ENCODE results near the gene RASA1.
A peak's percentile ranks its signal among the peaks of the same experiment; 100 is the strongest.
"Not testable (repeated sequence)": the region's sequence is repeated elsewhere in the genome, so short reads cannot be mapped to it uniquely, and the experiment has no call there.

The RASA1 gene

DNA sequence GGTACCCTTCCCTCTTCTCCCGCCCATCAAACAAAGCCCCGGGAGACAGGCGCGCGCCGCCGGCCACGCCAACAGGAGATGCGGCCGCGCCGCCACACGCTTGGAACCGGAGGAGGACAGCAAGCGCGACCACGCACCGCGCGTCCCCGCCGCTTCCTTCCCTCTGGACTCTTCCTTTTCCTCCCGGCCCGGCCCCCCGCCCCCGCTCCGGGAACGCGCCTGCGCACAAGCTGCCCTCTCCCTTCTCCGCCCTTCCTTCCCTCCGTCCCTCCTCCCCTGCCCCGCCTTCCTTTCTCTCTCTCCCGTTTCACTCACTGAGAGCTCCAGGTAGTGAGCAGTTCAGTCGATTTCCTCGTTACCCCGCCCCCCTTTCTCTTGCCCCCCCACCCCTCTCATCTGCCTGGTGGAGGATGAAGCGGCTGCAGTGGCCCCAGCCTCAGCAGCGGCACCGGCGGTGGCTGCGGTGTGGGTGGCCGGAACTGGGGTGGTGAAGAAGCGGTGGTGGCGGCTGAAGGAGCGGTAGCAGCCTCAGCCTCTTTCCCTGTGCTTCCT is at the start of gene RASA1:
TSS of gene RASA1 (plus strand) at position 310 of the 552 bp plus-strand sequence. CDS start 569 bp downstream, outside the sequence.
- peak; percentile 30 to 97 (median 91) for DNase-seq

DNA sequence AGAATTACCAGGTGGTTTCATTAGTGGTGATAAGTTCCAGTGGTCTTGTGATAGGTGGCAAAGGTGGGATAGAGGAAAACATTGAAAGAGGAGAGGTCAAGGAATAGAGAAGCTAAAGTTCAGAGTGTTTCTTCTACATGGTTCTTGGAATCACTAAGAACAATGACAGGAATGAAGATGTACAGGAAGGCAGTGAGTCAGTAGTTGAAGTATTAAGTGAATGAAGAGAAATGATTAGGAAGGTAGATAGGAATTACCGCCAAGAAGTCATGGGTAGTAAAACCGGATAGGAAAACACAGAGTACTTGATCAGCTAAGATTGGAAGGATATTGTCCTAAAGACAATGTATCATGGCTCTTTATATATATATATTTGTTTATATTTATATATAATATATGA is 37.9 kb upstream of the RASA1 start:
- no peak for DNase-seq

DNA sequence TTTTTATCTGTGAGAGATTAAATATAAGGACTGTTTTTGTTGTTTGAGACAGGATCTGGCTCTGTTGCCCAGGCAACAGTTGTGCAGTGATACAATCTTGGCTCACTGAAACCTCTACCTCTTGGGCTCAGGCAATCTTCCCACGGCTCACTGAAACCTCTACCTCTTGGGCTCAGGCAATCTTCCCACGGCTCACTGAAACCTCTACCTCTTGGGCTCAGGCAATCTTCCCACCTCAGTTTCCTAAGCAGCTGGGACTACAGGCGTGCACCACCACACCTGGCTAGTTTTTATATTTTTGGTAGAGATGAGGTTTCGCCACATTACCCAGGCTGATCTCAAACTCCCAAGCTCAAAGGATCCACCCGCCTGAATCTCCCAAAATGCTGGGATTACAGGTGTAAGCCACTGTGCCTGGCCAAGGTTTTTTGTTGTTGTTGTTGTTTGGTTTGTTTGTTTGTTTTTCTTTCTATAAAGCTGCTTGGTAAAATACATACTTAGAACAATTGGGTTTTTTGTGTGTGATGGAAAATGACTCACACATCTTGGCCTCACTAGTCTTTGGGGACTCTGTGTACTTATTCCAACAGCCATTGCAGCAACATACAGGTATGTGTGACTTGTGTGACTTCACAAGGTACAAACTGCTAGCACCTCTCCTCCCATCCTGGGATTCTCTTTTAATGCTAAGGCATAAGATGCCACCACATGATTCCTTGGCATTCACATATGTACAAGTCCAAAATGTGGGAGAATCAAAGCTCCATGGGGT is 36.5 kb upstream of the RASA1 start:
- DNase-seq, result no peak

- no peak for DNase-seq
These were observed 34.5 kb upstream of the RASA1 start for GRCh38 chr5:87233143-87233542.

- no peak for DNase-seq
These were observed 26.1 kb upstream of the RASA1 start for GRCh38 chr5:87241555-87241954.

DNA sequence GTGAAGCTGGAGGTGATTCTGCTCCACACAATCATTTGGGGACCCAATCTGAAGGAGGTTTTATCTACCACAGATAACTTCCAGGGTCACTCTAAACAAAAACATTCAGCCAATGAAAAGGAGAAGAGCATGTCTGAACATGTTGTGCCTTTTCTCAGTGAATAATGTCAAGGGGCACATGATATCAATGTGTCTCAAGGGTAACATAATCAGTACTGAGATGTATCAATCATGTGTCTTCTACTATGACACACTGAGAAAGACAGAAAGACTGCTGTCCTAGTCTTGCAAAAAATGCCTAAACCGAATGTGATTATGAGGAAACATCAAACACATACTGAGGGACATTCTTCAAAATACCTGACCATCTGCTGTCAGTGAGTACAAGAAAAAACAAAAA is 25.4 kb upstream of the RASA1 start:
- no peak for DNase-seq

DNA sequence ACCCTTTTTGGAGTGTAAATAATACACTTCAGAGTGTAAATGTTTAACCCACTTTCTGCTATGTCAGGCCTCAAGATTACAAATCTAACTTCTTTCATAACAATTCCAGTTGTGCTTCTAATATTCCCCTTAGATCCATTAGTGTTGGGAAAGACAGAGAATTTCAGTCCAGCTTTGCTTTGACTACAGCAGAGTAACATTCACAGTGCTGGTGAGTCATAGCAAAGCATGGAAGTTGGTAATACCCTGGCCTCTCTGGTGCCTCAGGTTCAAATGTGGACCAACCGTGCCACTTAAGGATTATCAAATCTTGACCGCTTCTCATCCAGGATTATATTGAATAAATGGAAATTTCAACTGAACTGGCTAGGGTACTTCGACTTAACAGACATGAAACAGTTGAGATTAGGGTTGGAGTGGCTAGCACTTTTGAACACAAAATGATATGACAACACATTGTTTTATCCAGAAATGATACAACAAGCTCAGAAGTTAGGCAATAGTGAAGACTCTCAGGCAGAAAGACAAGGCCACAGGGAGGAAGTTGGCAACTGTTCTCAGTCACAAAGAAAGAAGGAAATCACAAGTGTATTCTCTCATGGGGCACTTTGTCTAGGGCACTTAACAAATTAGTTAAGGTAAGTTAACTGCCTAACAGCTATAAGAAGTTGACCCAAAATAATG is 24.4 kb upstream of the RASA1 start:
- DNase-seq, result no peak

DNA sequence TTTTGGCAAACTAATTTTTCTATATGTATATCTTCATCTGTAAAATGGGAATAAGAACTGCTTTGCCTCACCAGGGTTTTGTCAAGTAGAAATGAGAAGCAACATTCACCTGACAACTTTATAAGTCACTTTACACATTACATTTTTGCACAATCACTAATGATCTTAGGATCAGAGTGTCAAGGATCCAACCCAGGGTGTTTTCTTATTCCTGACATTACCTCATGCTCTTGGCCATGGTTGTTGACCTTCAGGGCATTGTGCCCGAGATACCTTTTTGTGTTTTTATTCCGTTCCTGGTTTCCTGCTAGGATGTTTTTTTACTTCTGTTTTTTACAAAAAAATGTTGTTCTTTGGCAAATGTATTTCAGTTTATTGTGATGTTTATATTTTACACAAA is 22.2 kb upstream of the RASA1 start:
- DNase-seq, result no peak

DNA sequence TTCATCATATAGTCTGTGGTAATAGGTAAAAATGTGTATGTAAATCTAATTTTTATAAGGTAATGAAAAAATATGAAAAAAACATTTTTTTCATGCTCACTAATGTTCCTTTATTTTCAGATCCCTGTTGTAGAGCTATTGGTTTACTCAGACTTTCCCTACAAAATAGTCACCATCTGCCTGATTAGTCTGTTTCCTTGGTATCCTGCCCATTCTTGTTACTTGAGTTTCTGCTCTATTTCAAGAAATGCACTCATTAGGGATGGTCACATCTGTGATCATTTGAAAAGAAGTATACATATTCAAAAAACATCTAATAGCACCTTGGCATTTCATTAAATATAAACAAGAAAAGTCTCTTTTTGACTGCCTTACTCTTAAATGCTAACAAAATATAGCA is 21.6 kb upstream of the RASA1 start:
- no peak for DNase-seq

DNA sequence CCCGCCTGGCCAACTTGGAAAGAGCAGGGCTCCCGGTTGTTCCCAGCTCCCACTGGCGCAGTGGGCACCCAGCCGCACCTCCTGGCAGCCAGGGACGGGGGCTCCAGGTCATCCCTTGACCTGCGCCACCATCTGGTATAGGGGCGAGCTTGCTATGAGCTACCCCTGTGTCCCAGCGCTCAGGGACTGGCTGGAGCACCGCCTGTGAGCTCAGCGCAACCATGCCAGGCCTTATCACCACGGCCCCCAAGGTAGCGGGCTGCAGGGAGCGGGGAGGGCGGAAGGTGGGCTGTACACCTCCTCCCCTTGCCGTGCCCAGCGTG is 15.4 kb upstream of the RASA1 start:
- DNase-seq, result no peak

GRCh38 chr5:87254035-87254434 is 13.6 kb upstream of the RASA1 start:
- no peak for DNase-seq

DNA sequence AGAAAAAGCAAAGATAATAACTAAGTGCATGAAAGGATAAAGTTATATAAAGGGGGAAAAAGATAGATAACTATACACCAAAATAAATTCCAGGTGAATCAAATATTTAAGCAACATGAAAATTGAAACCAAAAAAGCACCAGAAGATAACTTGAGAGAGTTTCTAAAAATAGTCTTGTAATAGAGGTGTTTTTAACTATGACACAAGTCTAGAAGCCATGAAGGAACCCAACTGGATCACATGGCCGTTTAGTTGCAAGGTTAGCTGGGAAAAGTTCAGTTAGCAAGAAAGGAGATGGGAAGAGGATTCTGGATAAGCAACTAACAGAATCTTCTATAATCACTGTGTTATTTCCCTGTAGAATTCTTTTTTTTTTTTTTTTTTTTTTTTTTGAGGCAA is 9.2 kb upstream of the RASA1 start:
- no peak for DNase-seq

GRCh38 chr5:87260604-87261192 is 7.0 kb upstream of the RASA1 start:
- DNase-seq, result no peak

GRCh38 chr5:87263498-87263897 is 4.2 kb upstream of the RASA1 start:
- DNase-seq, result no peak

- no peak for DNase-seq
These were observed 639 bp upstream of the RASA1 start for GRCh38 chr5:87266914-87267573.

GRCh38 chr5:87268126-87268969 is 665 bp downstream of the RASA1 start:
- peak in 55 of 56 donors; percentile 9 to 90 (median 76) for DNase-seq

DNA sequence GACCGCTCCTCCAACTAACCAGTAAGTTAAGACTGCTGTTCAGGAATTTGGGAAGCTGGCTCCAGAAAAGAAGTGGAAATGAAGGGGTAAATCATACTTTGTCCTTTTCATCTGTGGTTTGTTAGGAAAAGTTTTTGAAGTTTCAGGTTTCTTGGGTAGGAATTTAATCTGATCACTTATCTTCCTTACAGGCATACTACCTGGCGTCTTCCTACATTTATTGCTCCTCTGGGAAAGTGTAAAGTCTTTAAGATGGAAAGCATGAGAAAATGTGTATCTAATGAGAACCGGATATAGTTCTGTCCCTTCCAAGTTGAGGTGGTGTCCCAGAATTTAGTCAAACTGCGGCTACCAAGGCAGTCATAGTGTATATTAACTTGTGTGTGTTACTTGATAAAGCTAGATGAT is 1.3 kb downstream of the RASA1 start:
- no peak for DNase-seq

DNA sequence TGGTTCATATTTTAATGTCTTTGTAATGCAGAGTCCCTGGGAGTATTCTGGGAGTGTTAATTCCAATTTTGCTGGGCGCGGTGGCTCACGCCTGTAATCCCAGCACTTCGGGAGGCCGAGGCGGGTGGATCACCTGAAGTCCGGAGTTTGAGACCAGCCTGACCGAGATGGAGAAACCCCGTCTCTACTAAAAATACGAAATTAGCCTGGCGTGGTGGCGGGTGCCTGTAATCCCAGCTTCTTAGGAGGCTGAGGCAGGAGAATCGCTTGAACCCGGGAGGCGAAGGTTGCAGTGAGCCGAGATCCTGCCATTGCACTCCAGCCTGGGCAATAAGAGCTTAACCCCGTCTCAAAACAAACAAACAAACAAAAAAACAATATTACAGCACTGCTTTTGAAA is 3.2 kb downstream of the RASA1 start:
- DNase-seq, result not testable (repeated sequence)

- no peak for DNase-seq
These were observed 9.0 kb downstream of the RASA1 start for GRCh38 chr5:87276655-87277054.

DNA sequence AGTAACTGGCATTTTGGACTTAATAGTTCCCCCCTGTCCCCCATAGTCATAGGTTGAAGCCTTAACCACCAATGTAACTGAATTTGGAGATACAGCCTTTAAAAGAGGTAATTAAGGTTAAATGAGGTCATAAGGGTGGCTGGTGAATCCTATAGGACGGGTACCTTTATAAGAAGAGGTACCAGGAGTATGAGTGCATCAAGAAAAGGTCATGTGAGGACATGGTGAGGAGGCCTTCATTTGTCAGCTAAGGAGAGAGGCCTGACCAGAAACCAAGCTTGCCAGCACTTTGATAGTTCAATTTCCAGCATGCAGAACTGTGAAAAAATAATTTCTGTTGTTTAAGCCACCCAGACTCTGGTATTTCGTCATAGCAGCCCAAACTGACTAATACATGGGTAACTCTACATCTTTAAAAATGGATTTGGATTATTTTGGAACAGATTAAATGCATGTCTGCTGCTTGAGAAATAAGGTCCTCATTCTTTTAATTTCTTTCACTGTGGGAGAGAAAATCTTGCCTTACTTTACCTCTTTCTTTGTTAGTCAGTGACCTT is 9.7 kb downstream of the RASA1 start:
- DNase-seq, result no peak

Measured in nucleus accumbens (tissue), 56 donors.